ENCODE measurements around the gene CPVL.

Gene CPVL

DNA sequence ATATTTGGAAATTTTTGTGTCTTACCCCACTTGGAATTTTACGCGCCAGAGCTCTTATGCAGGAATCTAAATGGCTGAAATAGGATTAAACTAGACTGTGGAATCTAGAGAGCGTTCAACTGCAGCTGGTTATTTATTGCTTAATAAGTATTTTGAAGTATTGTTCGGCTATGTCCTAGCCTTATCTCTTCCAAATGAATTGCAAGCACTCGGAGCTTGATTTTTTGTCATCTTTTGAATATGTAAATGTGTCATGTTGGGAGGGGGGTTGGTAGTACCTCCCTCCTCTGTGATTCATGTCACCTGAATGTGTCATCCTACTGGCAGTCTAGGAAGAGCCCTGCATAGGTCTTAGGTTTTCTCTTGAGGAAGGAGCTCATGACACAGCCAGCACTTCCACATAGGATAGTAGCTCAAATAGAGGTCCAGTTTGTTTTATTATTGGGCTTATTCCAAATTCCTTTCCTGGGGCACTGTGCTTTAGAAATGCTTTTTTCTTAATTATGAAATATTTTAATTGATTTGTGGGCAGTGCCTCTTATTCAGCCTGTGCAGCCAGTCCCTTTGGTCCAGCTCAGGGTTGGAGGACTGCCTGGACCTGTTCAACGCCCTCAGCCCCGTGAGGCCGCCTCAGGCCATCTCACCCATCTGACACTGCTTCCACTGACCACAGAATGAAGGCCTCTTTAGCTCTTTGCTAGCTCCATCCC lies 165.7 kb downstream of the CPVL start:
- in situ Hi-C loops (cut with HindIII; ENCODE audit: low sequenced_read_pairs): no loop called here
- no peak for DNase-seq (ENCODE audit: low read depth)
- TF ChIP-seq CTCF (IDR thresholded peaks at IDR 0.05; ENCODE audit: low read depth, low read length, missing control alignments): no peak
- no peak overlapping the region for H3K4me3 ChIP-seq (ENCODE audit: low read depth, low read length)

- TF ChIP-seq CTCF (IDR thresholded peaks at IDR 0.05; ENCODE audit: low read depth, low read length, missing control alignments): no peak
- H3K4me3 ChIP-seq (ENCODE audit: low read depth, low read length): no peak overlapping the region
- in situ Hi-C loops (cut with HindIII; ENCODE audit: low sequenced_read_pairs): no loop called here
- no peak for DNase-seq (ENCODE audit: low read depth)
Observed at GRCh38 chr7:28979776-28980175, 166.6 kb downstream of the CPVL start.

DNA sequence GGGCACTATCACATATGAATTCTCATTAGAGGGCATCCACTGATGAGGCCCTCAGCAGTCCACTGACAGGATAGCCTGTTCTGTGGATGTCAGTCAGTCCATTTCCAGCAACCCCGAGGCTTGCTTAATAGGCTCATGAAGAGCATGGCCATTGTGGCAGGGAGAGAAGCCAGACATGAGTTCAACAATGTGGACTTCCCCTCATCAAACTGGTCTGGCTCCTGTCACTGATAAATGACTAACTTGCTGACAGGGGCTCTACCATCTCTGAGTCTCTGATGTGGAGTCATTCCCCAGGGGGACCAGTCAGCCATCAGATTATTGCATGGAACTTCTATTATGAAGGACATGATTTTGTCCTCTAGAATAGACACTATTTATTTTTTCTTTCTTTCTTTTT lies 168.5 kb downstream of the CPVL start:
- in situ Hi-C loops (cut with HindIII; ENCODE audit: low sequenced_read_pairs): no loop called here
- no peak overlapping the region for H3K4me3 ChIP-seq (ENCODE audit: low read depth, low read length)
- DNase-seq (ENCODE audit: low read depth): no peak
- TF ChIP-seq CTCF (IDR thresholded peaks at IDR 0.05; ENCODE audit: low read depth, low read length, missing control alignments): no peak

DNA sequence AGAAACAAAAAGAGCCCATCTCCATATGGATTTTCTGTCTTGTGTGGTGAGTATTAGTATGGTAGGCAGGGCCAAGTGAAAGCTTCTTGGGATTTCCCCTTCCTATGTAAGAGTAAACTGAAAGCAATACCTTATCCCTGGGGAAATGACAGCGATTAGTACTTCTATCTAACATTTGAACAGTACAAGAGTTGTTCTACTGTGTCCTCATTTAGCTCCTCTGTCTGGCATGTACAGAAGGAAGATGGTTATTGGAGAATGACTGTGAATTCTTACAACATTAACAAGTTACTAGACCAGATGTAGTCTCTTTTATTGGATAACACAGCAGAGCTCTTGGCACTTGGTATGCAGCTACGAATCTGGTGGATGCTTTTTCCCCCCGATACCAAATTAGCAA lies 170.3 kb downstream of the CPVL start:
- no peak overlapping the region for H3K4me3 ChIP-seq (ENCODE audit: low read depth, low read length)
- in situ Hi-C loops (cut with HindIII; ENCODE audit: low sequenced_read_pairs): no loop called here
- DNase-seq (ENCODE audit: low read depth): no peak
- no peak for TF ChIP-seq CTCF (IDR thresholded peaks at IDR 0.05; ENCODE audit: low read depth, low read length, missing control alignments)

- in situ Hi-C loops (cut with HindIII; ENCODE audit: low sequenced_read_pairs): no loop called here
- no peak for DNase-seq (ENCODE audit: low read depth)
- no peak overlapping the region for H3K4me3 ChIP-seq (ENCODE audit: low read depth, low read length)
- no peak for TF ChIP-seq CTCF (IDR thresholded peaks at IDR 0.05; ENCODE audit: low read depth, low read length, missing control alignments)
Observed at GRCh38 chr7:28973591-28973990, 172.7 kb downstream of the CPVL start.

DNA sequence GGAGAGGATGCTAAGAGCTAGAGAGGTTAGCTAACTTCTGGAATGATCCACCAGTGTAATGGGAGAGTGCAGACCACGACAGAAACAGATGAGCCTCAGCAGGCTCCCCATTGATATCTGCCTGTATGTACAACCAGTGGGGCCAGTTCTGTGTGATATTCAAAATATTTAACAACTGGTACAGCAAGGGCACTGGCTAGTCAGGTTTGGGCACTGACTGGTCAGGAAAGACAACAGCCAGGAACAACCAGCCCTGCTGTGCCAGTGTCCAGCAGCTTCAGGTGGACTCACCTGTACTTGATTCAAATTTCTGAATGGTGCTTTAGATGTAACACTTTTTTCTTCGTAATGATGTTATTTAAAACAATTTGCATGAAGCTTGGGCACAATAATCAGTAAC lies 182.3 kb downstream of the CPVL start:
- in situ Hi-C loops (cut with HindIII; ENCODE audit: low sequenced_read_pairs): no loop called here

More for the DNA sequence above, 182.3 kb downstream of the CPVL start:
- H3K4me3 ChIP-seq (ENCODE audit: low read depth, low read length): no peak overlapping the region
- DNase-seq (ENCODE audit: low read depth): no peak
- no peak for TF ChIP-seq CTCF (IDR thresholded peaks at IDR 0.05; ENCODE audit: low read depth, low read length, missing control alignments)

Data from astrocyte of the cerebellum (primary cell).